K562 treated with DMSO at 1 percent for 4 hours (cell line): Measurements from ENCODE around the gene BICD1. TPM values are rescaled to one million over a fixed set of nuclear protein-coding genes. Genes with fewer than 3 reads are reported as not detected.

ENCODE experiments used
- total RNA-seq: library from RNA; unstranded; fragments of 300-600 nt; gene quantifications from 2 replicates; pipeline ENCODE4 v1.2.3, GENCODE V29; 2022; ENCODE audit not compliant: insufficient read depth

The BICD1 gene
- total RNA-seq = 6.1 and 6.7 TPM in 2 replicates

GRCh38 chr12:32106517-32107358 is at the start of gene BICD1:
Gene BICD1 (plus strand): TSS chr12:32106847. CDS start chr12:32107332, 485 bp downstream.

GRCh38 chr12:32399370-32400113 is 292.9 kb downstream of the BICD1 start, which contains the start of gene FGD4:
Gene FGD4 (plus strand): TSS chr12:32399558.

Other genes with a start within 250 kb of the BICD1 start
- gene RESF1, start 147.4 kb upstream of the BICD1 start, total RNA-seq = 19.4 and 25.9 TPM in 2 replicates